Measurements from ENCODE around the gene PCOLCE2.

The PCOLCE2 gene

GRCh38 chr3:142857056-142857455 is 31.8 kb downstream of the PCOLCE2 start:
- TF ChIP-seq SIN3A (IDR thresholded peaks at IDR 0.05; ENCODE audit: borderline replicate concordance, insufficient read depth, low read length) (no peak), TAF1 (IDR thresholded peaks at IDR 0.05; ENCODE audit: borderline replicate concordance, insufficient read depth, low read length) (no peak), FOXP2 (optimal IDR thresholded peaks at IDR 0.05; ENCODE audit: borderline replicate concordance, extremely low read depth, extremely low read length, insufficient read depth) (no peak), POLR2AphosphoS5 (IDR thresholded peaks at IDR 0.05; ENCODE audit: low read depth, low read length) (no peak)
- TF ChIP-seq, protein P1, sequence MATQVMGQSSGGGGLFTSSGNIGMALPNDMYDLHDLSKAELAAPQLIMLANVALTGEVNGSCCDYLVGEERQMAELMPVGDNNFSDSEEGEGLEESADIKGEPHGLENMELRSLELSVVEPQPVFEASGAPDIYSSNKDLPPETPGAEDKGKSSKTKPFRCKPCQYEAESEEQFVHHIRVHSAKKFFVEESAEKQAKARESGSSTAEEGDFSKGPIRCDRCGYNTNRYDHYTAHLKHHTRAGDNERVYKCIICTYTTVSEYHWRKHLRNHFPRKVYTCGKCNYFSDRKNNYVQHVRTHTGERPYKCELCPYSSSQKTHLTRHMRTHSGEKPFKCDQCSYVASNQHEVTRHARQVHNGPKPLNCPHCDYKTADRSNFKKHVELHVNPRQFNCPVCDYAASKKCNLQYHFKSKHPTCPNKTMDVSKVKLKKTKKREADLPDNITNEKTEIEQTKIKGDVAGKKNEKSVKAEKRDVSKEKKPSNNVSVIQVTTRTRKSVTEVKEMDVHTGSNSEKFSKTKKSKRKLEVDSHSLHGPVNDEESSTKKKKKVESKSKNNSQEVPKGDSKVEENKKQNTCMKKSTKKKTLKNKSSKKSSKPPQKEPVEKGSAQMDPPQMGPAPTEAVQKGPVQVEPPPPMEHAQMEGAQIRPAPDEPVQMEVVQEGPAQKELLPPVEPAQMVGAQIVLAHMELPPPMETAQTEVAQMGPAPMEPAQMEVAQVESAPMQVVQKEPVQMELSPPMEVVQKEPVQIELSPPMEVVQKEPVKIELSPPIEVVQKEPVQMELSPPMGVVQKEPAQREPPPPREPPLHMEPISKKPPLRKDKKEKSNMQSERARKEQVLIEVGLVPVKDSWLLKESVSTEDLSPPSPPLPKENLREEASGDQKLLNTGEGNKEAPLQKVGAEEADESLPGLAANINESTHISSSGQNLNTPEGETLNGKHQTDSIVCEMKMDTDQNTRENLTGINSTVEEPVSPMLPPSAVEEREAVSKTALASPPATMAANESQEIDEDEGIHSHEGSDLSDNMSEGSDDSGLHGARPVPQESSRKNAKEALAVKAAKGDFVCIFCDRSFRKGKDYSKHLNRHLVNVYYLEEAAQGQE (IDR thresholded peaks at IDR 0.05; ENCODE audit: insufficient read depth in 1 of 2, low read depth in 2 of 2, low read length in 2 of 2): no peak

DNA sequence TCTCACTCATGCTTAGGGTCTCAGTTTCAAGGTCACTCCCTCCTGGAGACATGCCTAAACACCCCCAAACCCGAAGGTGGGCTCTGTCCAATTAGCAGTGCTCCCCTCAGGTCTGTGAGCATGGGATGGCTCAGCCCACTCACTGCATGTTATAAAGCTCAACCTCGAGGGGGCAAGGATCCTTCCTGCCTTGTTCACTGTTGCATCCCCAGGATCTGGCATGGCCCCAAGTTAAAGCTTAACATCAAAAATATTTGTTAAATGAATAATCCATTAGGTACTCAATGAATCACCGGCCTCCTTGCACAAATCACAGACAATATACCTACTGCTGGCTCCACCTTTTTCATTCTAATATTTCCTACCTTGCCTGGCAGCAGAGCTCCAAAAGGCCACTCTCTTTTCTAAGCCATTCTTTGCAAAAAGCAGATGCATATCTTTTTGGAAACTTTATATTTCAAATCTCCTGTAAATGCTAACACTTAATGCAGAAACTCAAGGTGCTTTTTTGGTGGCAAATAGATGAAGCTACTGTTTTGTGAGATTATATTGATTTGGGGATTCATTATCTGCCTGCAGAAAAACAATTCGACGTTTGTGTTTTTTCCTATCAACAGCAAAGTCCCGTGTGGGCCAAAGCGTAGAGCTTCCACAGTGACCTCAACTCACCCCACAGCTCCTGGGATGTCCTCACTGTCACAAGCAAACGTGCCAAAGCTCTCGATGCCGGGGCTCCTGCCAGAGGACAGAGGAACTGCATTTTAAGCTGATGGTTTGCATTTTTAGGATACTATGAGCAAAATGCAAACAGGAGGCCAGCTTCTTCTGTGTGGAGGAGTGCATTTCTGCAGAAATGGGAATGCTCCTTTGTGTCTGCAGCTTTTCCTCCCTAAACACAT is 35.4 kb downstream of the PCOLCE2 start:
- TF ChIP-seq, protein P1 (IDR thresholded peaks at IDR 0.05; ENCODE audit: insufficient read depth in 1 of 2, low read depth in 2 of 2, low read length in 2 of 2): no peak
- no peak for TF ChIP-seq SIN3A (IDR thresholded peaks at IDR 0.05; ENCODE audit: borderline replicate concordance, insufficient read depth, low read length)
- TF ChIP-seq TAF1 (IDR thresholded peaks at IDR 0.05; ENCODE audit: borderline replicate concordance, insufficient read depth, low read length): no peak
- TF ChIP-seq FOXP2 (optimal IDR thresholded peaks at IDR 0.05; ENCODE audit: borderline replicate concordance, extremely low read depth, extremely low read length, insufficient read depth): no peak
- no peak for TF ChIP-seq POLR2AphosphoS5 (IDR thresholded peaks at IDR 0.05; ENCODE audit: low read depth, low read length)

- no peak for TF ChIP-seq TAF1 (IDR thresholded peaks at IDR 0.05; ENCODE audit: borderline replicate concordance, insufficient read depth, low read length)
- no peak for TF ChIP-seq SIN3A (IDR thresholded peaks at IDR 0.05; ENCODE audit: borderline replicate concordance, insufficient read depth, low read length)
- TF ChIP-seq, protein P1 (IDR thresholded peaks at IDR 0.05; ENCODE audit: insufficient read depth in 1 of 2, low read depth in 2 of 2, low read length in 2 of 2): no peak
- TF ChIP-seq POLR2AphosphoS5 (IDR thresholded peaks at IDR 0.05; ENCODE audit: low read depth, low read length): no peak
Measured at GRCh38 chr3:142852009-142852408, 36.9 kb downstream of the PCOLCE2 start.

DNA sequence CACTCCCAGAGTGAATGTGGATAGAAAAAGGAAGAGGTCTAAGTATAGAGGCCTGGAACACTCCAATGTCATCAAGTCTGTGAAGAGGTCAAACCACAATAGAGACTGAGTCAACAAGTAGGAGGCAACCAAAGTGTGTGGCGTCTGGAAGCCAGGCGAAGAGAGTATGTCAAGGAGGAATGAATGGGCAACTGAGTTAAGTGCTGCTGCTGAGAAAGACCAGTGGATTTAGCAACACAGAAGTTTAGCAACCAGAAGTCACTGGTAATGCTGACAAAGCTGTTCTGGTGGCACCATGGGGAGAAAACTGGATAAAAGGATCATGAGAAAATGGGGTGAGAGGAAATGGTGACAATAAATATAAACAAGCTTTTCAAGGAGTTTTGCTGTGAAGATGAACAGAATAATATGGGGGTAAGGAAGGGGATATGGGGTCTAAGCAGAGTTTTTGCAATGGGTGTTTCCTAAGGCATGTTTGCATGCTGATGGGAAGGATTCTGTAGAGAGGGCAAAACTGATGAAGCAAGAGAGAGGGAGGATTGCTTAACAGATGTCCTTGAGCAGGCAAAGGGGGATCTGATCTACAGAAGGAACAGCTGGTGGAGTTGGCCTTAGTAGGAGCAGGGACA is 38.4 kb downstream of the PCOLCE2 start:
- no peak for TF ChIP-seq POLR2AphosphoS5 (IDR thresholded peaks at IDR 0.05; ENCODE audit: low read depth, low read length)
- no peak for TF ChIP-seq SIN3A (IDR thresholded peaks at IDR 0.05; ENCODE audit: borderline replicate concordance, insufficient read depth, low read length)
- TF ChIP-seq FOXP2 (optimal IDR thresholded peaks at IDR 0.05; ENCODE audit: borderline replicate concordance, extremely low read depth, extremely low read length, insufficient read depth): peak; percentile 33

- no peak for TF ChIP-seq FOXP2 (optimal IDR thresholded peaks at IDR 0.05; ENCODE audit: borderline replicate concordance, extremely low read depth, extremely low read length, insufficient read depth)
Measured at GRCh38 chr3:142849148-142849547, 39.7 kb downstream of the PCOLCE2 start.

Data from PFSK-1 (cell line).